Fibroblast of gingiva (primary cell): ENCODE results near the gene SLC66A3.
"Not testable (repeated sequence)": the region's sequence is repeated elsewhere in the genome, so short reads cannot be mapped to it uniquely, and the experiment has no call there.

Experiments
- DNase-seq: peaks from one replicate; pipeline ENCODE4 v3.0.0-alpha.2; 2011; ENCODE audit warnings: low read depth

Gene SLC66A3

GRCh38 chr2:11163439-11164317, 8.4 kb downstream of the SLC66A3 start:
- no peak for DNase-seq

DNA sequence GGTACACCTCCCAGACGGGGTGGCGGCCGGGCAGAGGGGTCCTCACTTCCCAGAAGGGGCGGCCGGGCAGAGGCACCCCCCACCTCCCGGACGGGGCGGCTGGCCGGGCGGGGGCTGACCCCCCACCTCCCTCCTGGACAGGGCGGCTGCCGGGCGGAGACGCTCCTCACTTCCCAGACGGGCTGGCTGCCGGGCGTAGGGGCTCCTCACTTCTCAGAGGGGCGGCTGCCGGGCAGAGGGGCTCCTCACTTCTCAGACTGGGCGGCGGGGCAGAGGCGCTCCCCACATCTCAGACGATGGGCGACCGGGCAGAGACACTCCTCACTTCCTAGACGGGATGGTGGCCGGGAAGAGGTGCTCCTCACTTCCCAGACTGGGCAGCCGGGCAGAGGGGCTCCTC, 9.8 kb downstream of the SLC66A3 start:
- DNase-seq: not testable (repeated sequence)

- DNase-seq: no peak
Measured at GRCh38 chr2:11166476-11166875, 11.2 kb downstream of the SLC66A3 start.

- no peak for DNase-seq
Measured at GRCh38 chr2:11168488-11168887, 13.2 kb downstream of the SLC66A3 start.

- DNase-seq: no peak
Measured at GRCh38 chr2:11169333-11169732, 14.1 kb downstream of the SLC66A3 start.

GRCh38 chr2:11174222-11174621, 19.0 kb downstream of the SLC66A3 start:
- no peak for DNase-seq

DNA sequence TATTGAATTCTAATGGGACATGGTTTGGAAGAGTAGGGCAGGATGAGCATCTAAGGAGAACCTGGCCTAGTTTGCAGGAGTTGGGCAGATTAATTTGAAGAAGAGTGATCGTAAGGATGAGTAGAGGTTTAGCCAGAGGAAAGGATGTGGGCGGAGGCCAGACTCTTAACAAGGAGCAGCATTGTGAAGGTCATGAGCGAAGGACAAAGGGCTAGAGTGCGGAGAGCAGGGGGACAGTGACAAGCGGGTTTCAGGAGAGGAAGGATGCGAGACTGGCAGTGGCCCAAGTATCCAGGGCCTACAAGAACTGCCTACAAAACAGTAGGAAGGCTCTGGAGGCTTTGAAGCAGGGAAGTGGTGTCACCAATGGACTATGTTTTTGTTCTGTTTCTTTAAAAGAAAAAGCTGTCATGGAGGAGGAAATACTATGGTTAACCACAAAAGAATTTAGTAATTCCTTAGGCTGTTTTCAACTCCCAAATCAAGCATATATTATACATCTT, 20.1 kb downstream of the SLC66A3 start:
- no peak for DNase-seq

DNA sequence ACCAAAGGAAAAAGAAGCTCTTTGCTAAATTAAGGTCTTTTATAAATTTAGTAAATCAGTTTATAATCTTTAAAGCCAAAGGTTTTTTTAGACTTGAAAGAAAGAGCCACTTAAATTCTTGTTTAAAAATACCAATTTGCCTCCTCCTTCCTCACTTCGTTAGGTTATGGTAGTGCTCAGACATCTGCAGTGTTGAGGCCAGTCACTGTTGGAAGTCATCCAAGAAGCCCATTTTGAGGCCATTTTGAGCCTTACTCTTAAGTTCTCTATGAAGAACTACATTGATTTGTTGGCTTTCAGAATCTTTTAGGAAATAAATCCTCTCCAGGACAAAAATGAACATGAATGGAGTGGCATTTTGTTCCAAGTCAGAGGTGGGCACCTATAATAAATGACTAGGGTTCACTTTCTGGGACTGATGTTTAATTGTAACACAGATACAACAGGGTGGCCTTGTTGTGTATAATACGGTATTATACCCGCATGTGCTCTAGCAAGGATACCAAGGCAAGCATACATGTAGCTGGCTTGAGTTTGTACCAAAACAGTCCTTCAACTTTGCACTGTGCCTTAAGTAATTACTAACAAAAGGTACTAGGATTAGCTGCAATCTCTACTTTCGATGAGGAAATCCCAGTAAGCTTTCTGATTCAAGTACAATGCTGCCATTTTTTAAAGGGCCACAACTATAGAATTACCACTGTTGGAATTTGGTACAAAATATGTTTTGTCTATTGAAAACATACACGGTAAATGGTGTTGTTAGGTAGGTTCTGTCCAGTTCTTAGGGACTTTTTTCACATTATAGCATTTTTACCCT, 22.8 kb downstream of the SLC66A3 start:
- no peak for DNase-seq

DNA sequence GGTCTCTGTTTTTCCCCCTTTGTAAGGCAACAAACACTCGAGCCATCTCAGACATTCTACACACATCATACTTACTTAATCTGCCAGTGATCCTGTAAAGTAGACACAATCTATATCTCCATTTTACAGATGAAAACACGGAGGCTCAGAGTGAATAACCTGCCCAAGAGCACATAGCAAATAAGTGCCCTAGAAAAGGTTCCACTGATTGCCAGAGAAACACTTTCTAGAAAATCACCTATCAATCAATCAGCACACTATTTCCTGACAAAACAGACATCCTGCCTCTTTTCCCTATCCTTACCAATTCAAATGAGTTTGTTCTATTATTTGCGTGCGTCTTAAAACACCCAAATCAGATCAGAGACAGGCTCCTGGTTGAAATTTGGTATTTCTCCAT, 23.9 kb downstream of the SLC66A3 start:
- no peak for DNase-seq

DNA sequence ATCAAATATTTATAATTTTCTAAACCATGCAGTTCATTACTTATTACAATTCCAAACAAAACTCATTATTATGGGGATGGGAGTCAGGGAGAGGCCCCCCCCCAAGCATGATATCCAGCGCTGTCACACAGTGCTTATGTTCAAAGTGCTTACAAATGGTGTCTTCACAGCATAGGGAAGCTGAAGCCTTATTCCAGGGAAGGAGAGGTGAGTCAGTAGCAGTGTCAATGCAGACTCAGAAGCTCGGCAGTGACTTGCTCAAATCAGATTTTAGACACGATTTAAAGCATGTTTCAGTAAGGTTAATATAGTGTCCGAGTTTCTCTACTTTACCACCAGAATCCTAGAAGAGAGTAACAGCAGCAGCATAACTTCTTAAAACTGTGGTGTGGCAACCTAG, 24.6 kb downstream of the SLC66A3 start:
- no peak for DNase-seq

- no peak for DNase-seq
Measured at GRCh38 chr2:11180653-11181052, 25.4 kb downstream of the SLC66A3 start.

- DNase-seq: no peak
Measured at GRCh38 chr2:11182951-11183350, 27.7 kb downstream of the SLC66A3 start.

GRCh38 chr2:11186145-11186544, 30.9 kb downstream of the SLC66A3 start:
- no peak for DNase-seq

GRCh38 chr2:11187083-11187619, 31.9 kb downstream of the SLC66A3 start:
- DNase-seq: peak; percentile 43

GRCh38 chr2:11187731-11188130, 32.5 kb downstream of the SLC66A3 start:
- DNase-seq: no peak

DNA sequence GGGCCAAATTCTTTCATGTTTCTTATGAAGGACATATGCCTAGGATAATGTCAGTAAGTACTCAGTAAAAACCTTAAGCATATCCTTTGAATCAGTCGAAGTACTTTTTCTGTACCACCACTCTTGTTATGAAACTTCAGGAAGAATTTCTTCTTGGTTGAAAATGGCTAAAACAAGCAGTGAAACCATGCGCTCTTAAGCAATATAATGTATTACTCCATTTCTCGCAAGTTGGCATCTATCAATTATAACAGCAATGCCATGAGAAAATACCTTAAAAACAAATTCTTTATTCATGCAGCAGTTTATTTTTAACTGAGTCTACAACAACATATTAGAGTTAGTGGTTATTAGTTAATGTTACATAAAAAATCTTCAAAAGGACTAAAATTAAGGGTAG, 41.0 kb downstream of the SLC66A3 start:
- no peak for DNase-seq

DNA sequence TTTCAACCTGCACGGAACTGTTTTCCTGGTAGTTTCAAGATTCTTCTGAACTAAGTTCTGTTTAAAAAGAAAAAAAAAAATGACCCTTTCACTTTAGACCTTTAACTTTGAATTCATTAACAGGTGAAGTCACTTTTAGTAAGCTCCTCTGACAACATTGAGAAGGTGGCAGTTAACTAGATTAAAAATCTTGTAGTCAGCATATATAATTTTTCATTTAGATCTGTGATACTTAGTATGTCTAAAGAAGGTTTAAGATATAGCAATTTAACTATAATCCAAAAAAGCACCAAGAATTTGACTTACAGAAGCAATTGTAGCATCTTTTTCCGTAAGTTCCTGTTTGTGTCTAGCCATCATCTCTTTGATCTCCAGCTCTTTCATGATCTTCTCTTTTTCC, 45.4 kb downstream of the SLC66A3 start:
- no peak for DNase-seq

GRCh38 chr2:11201969-11202368, 46.7 kb downstream of the SLC66A3 start:
- DNase-seq: no peak

DNA sequence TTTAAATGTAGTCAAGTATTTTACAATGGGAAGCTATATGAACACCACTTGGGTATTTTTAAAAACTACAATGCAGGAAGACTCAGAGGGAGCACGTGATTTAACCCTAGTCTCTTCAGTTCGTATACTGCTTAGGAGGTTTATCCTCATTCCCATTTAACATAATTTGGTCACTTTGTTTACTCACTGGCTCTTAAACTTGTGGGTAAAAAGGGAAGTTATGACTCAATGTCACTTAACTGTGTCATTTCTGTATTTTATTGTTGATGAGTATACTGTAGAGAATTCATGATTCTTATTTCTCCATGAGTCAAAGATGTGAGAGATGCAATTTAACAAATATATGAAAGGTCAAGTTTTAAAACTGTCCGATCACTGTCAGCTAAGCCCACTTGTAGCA, 48.2 kb downstream of the SLC66A3 start:
- peak; percentile 3 for DNase-seq

GRCh38 chr2:11208083-11208482, 52.8 kb downstream of the SLC66A3 start:
- DNase-seq: no peak

DNA sequence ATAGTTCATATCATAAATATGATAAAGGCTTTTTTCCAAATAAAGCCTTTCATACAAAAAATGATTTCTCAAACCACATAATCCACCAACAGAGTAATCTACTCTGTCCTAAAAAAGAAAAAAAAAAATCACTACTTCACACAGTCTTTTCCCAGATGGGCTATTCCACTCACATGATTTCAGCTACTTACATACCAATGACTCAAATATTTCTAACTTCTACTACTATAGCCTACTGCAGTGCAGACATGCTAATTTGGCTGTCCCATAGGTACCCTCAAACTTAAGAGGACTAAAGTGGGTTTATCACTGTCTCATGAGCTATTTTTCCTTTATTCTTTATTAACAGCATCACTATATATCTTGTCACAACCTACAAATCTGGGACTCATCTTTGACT, 57.4 kb downstream of the SLC66A3 start:
- DNase-seq: no peak

- no peak for DNase-seq
Measured at GRCh38 chr2:11213090-11213638, 57.9 kb downstream of the SLC66A3 start.
